Stimulated activated CD8-positive, alpha-beta memory T cell treated with anti-CD3 and anti-CD28 coated beads, Interleukin-12 subunit alpha, Interleukin-12 subunit beta, amount 100 ng/mL, for 4 hours (primary cell): Measurements from ENCODE around the gene SNX21.
A peak's percentile ranks its signal among the peaks of the same experiment; 100 is the strongest.

ENCODE experiments used
- DNase-seq: peaks from one replicate; pipeline ENCODE4 v3.0.0-alpha.2; 2020; ENCODE audit warnings: low read depth

Gene SNX21

DNA sequence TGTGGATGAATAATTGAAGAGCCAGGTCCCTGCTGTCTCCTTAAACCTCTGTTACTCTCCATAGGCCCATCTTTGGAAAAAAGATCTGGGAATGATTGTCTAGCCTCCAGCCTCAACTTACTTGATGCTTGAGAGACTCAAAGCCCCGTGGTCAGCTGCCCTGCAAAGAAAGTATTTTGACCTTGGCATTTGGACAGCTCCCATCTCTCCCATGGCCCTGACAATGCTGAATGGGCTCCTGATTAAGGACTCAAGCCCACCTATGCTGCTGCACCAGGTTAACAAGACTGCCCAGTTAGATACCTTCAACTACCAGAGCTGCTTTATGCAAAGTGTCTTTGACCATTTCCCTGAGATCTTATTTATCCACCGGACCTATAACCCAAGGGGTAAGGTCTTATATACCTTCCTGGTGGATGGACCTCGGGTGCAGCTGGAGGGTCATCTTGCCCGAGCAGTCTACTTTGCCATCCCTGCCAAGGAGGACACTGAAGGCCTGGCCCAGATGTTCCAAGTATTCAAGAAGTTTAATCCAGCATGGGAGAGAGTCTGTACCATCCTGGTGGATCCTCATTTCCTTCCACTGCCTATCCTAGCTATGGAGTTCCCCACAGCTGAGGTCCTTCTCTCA is 49.0 kb downstream of the SNX21 start:
- no peak for DNase-seq

GRCh38 chr20:45883100-45883469 is 49.5 kb downstream of the SNX21 start:
- DNase-seq = no peak

DNA sequence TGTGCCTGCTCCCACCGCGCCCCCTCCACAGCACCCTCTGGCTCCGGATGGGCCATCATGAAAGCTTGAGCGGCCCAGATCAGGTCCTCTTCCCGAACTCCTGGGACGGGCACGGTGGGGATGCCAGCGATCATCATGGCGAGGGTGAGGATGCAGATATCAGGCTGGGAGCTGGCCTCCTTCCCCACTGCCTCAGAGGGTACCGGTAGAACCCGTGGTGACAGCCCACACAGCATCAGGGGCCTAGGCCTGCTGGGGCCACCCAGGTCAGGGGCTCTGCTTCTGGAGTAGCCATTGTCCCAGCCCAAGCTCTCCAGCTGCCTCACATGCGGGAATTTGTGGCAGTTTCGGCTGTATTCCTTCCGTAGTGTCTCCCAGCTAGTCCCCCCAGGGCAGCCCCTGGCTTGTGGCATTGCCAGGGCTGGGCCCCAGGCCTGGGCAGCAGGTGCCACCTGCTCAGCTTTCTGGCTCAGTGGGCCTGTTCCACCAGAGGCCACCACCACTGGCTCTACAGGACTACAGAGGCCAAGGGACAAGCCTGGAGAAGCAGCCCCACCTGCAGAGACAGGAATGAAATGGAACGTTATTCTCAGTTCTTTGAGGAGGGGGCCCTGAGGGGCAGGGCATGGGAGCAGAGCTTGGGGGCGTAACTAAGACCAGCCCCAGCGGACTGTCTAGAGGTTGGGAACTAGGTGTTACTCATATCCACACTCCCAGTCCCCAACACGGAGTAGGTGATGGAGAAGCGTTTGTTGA is 53.2 kb downstream of the SNX21 start:
- no peak for DNase-seq

- no peak for DNase-seq
Observed at GRCh38 chr20:45887346-45887715, 53.7 kb downstream of the SNX21 start, which contains the start of gene SPATA25. TSS of gene SPATA25 (minus strand) at chr20:45887622. CDS start at chr20:45887590, 32 bp downstream.

GRCh38 chr20:45888681-45889080 is 55.1 kb downstream of the SNX21 start:
- DNase-seq = no peak

DNA sequence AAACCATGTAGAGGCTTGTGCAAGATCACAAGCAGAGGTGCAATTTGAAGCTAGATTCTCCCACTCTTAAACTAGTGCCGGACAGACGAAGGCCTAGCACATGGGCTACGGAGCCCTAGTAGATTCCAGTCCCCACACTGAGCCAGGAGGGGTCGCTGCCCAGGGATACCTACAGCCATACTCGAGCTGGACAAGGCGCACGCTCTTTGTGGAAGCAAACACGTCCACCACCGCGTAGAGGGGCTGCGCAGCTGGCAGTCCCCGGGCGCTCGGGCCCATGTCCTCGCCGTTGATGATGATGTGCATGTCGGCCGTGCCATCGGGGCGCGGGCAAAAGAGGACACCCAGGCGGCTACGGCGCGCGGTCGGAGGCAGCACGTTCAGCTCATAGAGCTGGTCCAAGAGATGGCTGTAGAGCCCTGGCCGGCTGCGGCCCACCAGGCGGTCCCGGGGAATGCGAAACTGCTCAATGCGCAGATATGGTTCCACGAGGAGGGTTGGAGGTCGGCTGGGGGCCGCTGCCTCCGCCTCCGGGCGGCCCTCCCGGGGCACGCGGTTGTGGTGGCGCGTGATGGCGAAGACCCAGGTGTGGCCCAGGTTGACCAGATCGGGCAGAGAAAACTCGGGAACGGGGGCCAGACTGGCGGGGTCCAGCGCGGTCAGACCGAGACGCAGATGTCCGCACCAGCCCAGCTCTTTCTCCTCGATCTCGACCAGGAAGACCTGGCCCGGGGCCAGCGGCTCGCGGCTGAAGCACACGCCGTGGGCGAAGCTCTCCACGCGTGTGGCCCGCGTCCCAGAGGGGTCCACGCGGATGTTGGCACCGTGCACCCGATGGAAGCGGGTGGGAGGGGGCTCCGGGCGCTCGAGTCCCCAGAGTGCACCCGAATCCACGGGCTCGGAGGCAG is 56.7 kb downstream of the SNX21 start:
- peak; percentile 19 for DNase-seq

- peak; percentile 73 for DNase-seq
Observed at GRCh38 chr20:45890985-45891983, 57.7 kb downstream of the SNX21 start, which contains the start of the genes CTSA and NEURL2. TSS of gene CTSA (plus strand) at chr20:45891335. CDS start at chr20:45891569, 234 bp downstream. TSS of gene NEURL2 (minus strand) at chr20:45891208. CDS start at chr20:45890991, 217 bp downstream.

DNA sequence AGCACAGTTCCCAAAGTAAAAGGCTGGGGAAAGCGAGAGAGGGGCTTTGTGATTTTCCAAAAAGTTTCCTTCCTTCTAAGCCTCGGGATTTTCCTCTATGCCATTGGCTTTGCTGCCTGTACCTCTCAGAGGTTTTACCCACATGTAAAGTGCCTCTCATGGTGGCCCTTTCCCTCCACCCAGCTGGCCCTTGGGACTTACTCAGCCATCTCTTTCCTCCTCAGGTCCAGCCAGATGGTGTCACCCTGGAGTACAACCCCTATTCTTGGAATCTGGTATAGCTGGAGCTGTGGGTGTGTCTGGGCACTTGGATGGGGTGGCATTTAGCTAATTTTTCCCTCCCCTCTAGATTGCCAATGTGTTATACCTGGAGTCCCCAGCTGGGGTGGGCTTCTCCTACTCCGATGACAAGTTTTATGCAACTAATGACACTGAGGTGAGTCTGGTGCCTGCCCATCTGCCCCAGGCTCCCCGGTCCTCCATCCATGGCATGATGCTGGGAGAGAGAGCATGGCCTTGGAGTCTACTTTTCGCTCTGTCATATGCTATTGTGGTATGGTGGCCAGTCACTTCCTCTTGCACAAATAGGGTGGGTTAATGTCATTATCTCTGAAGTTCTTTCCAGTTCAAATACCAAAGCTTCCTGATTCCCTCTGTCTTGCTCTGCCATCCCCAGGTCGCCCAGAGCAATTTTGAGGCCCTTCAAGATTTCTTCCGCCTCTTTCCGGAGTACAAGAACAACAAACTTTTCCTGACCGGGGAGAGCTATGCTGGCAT is 58.6 kb downstream of the SNX21 start:
- no peak for DNase-seq
